ENCODE data around the gene OR51I2. TPM values are rescaled to one million over a fixed set of nuclear protein-coding genes. Genes with fewer than 3 reads are reported as not detected.

OR51I2 gene
- total RNA-seq, 1 experiment from 2014 or later, result not detected

DNA sequence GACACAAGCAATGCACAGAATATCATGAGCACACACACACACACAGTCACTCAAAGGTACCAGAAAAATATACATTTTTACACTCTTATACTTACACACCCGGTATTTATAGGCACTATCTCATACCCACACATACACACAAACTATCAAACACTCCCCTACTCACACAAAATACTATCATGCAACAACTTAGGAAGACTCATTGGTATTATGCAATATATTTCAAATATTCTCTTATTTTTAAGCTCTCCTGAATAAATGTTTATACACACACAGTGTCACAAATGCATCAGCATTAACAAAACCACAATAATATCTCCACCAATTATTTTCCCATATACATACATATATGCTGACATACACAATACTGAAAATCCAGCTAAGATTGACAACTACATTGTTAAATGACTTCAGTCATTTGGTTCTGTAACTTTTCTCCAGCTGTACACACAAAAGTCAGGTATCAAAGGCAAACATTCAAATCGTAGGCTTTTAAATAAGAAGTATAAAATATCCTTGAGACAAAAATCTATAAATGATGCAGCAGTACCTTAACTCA, 5.2 kb upstream of the OR51I2 start:
- H3K79me2 ChIP-seq (ENCODE audit: insufficient read depth, low read length), result peaks cover 100% of the 10 kb centered on the region
- no peak overlapping the region; the same call in 1 of the 2 replicates for H3K27ac ChIP-seq (ENCODE audit: low read depth, low read length)
- no peaks in the 10 kb centered on the region for H3K9me3 ChIP-seq (ENCODE audit: control insufficient read depth in 1 of 2, insufficient read depth in 1 of 2, low read depth in 1 of 2, low read length in 2 of 2)
- no peak overlapping the region for H2AFZ ChIP-seq (ENCODE audit: low read depth, low read length, poor library complexity, severe bottlenecking)
- CTCF ChIA-PET, result no interaction called here
- ATAC-seq, result no peak
- RAD21 ChIA-PET (ENCODE audit: low non-redundant PET in 1 of 2, low total read pairs in 2 of 2, uncharacterized antibody in 2 of 2, unreplicated experiment in 2 of 2), result no interaction called here
- TF ChIP-seq ZNF274 (IDR thresholded peaks at IDR 0.05; ENCODE audit: low read depth, low read length) (no peak), FOSL1 (IDR thresholded peaks at IDR 0.05; ENCODE audit: low read depth) (no peak), ATF3 (IDR thresholded peaks at IDR 0.05) (no peak), EZH2phosphoT487 (IDR thresholded peaks at IDR 0.05; ENCODE audit: borderline replicate concordance) (no peak), ELF1 (IDR thresholded peaks at IDR 0.05; ENCODE audit: borderline replicate concordance, low read depth) (no peak), SP1 (IDR thresholded peaks at IDR 0.05; ENCODE audit: low read depth) (no peak), TCF7L2 (IDR thresholded peaks at IDR 0.05; ENCODE audit: borderline replicate concordance, extremely low read depth, insufficient read depth, insufficient read length) (no peak), JUND (IDR thresholded peaks at IDR 0.05) (no peak), EGR1 (IDR thresholded peaks at IDR 0.05; ENCODE audit: low read depth) (no peak), YY1 (IDR thresholded peaks at IDR 0.05; ENCODE audit: extremely low read depth, insufficient replicate concordance, low read depth, low read length) (no peak)
- TF ChIP-seq, protein P1, sequence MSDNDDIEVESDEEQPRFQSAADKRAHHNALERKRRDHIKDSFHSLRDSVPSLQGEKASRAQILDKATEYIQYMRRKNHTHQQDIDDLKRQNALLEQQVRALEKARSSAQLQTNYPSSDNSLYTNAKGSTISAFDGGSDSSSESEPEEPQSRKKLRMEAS (IDR thresholded peaks at IDR 0.05), result no peak
- TF ChIP-seq, protein P2, sequence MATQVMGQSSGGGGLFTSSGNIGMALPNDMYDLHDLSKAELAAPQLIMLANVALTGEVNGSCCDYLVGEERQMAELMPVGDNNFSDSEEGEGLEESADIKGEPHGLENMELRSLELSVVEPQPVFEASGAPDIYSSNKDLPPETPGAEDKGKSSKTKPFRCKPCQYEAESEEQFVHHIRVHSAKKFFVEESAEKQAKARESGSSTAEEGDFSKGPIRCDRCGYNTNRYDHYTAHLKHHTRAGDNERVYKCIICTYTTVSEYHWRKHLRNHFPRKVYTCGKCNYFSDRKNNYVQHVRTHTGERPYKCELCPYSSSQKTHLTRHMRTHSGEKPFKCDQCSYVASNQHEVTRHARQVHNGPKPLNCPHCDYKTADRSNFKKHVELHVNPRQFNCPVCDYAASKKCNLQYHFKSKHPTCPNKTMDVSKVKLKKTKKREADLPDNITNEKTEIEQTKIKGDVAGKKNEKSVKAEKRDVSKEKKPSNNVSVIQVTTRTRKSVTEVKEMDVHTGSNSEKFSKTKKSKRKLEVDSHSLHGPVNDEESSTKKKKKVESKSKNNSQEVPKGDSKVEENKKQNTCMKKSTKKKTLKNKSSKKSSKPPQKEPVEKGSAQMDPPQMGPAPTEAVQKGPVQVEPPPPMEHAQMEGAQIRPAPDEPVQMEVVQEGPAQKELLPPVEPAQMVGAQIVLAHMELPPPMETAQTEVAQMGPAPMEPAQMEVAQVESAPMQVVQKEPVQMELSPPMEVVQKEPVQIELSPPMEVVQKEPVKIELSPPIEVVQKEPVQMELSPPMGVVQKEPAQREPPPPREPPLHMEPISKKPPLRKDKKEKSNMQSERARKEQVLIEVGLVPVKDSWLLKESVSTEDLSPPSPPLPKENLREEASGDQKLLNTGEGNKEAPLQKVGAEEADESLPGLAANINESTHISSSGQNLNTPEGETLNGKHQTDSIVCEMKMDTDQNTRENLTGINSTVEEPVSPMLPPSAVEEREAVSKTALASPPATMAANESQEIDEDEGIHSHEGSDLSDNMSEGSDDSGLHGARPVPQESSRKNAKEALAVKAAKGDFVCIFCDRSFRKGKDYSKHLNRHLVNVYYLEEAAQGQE (IDR thresholded peaks at IDR 0.05; ENCODE audit: low read depth), result no peak
- peaks cover 16 to 60% of the 10 kb centered on the region in 2 experiments for H3K36me3 ChIP-seq (ENCODE audit: control insufficient read depth in 1 of 2, insufficient read depth in 2 of 2, low read length in 2 of 2)
- H3K9me2 ChIP-seq (ENCODE audit: insufficient read depth), result no peaks in the 10 kb centered on the region
- H3K4me1 ChIP-seq (ENCODE audit: control insufficient read depth in 1 of 2, insufficient read depth in 2 of 2, low read length in 2 of 2), result peaks cover 0 to 34% of the 10 kb centered on the region in 2 experiments; a peak in 2 of 4 replicates
- intact Hi-C loops (cut with micrococcal nuclease), result no loop called here
- no peak overlapping the region for H3K9ac ChIP-seq (ENCODE audit: low read length)
- POLR2A ChIA-PET, result no interaction called here
- no peaks in the 10 kb centered on the region for H3K27me3 ChIP-seq (ENCODE audit: insufficient read depth, low read length)
- no peak overlapping the region for H3K4me3 ChIP-seq (replicated peaks in 1 of 2; ENCODE audit: low read depth in 1 of 2, low read length in 2 of 2)
- no TSS peak for BruUV-seq (replicated peaks)
- DNase-seq (ENCODE audit: low read depth, low spot score), result no peak
- peaks cover 45% of the 10 kb centered on the region; the same call in 1 of the 2 replicates for H4K20me1 ChIP-seq (ENCODE audit: insufficient read depth)
- no peak overlapping the region for H3K4me2 ChIP-seq (ENCODE audit: low read length)

Measured in HCT116 (cell line).